Panc1 (cell line): ENCODE data around the gene DLGAP4. TPM values are rescaled to one million over a fixed set of nuclear protein-coding genes. Genes with fewer than 3 reads are reported as not detected.

Source experiments
- ATAC-seq: fragments of 200-7000 bp; cut with Tn5 transposase; 2 replicates; pipeline ENCODE4 v1.9.1; 2020; ENCODE audit warnings: mild to moderate bottlenecking, moderate library complexity
- BruUV-seq: library from RNA; stranded (reverse); fragments of 400-500 nt; replicated peaks from 2 replicates; lab custom pipeline; 2021; lab: Mats Ljungman, UMichigan
- CTCF ChIA-PET: fragments of 300-600 bp; sonication (Branson Sonifier 250); formaldehyde crosslinking; loops from one replicate; lab custom pipeline; 2022; ENCODE audit warnings: antibody characterized with exemption; lab: Charles Lee
- POLR2A ChIA-PET: fragments of 300-600 bp; sonication (Branson Sonifier 250); formaldehyde crosslinking; loops from one replicate; lab custom pipeline; 2022; ENCODE audit warnings: antibody characterized with exemption; lab: Charles Lee
- DNase-seq: peaks from one replicate; pipeline ENCODE4 v3.0.0-alpha.2; 2010; ENCODE audit warnings: low read depth, low spot score
- H3K27ac ChIP-seq: 2 replicates; pipeline ENCODE4 v1.5.1; 2011; ENCODE audit warnings: mild to moderate bottlenecking, low read length, inconsistent platforms
- H3K27me3 ChIP-seq: fragments of 200-500 bp; sonication (Bioruptor generic); 2 replicates; pipeline ENCODE4 v1.6.0; 2014; ENCODE audit warnings: low read length, inconsistent platforms; ENCODE audit not compliant: control insufficient read depth, insufficient read depth
- H3K36me3 ChIP-seq: fragments of 200-500 bp; sonication (Bioruptor generic); 2 replicates; pipeline ENCODE4 v1.5.1; 2014; ENCODE audit warnings: inconsistent platforms, mild to moderate bottlenecking, low read length, moderate library complexity; ENCODE audit not compliant: control insufficient read depth, insufficient read depth
- H3K4me1 ChIP-seq: 2 replicates; pipeline ENCODE4 v1.5.1; 2011; ENCODE audit warnings: inconsistent platforms, mild to moderate bottlenecking, low read length, moderate library complexity; ENCODE audit not compliant: control insufficient read depth, insufficient read depth
- H3K4me3 ChIP-seq, 2 experiments: 2 replicates each; pipeline ENCODE4 v1.5.1; 2011 to 2012; ENCODE audit warnings: low read depth in 2 of 2, low read length in 2 of 2, mild to moderate bottlenecking in 2 of 2, inconsistent platforms in 1 of 2, moderate library complexity in 1 of 2
- H3K9me3 ChIP-seq: fragments of 200-500 bp; sonication (Bioruptor generic); 2 replicates; pipeline ENCODE4 v1.5.1; 2014; ENCODE audit warnings: low read depth, mild to moderate bottlenecking, inconsistent platforms, low read length, moderate library complexity; ENCODE audit not compliant: control insufficient read depth, insufficient read depth
- CTCF ChIP-seq: fragments of 450-650 bp; IDR thresholded peaks from 2 replicates; pipeline ENCODE4 v1.5.1; 2017; ENCODE audit warnings: mild to moderate bottlenecking
- POLR2AphosphoS5 ChIP-seq: IDR thresholded peaks from 2 replicates; pipeline ENCODE4 v1.6.1; 2012; ENCODE audit warnings: mild to moderate bottlenecking, low read depth, low read length, moderate library complexity
- REST ChIP-seq, 2 experiments: IDR thresholded peaks; 2 replicates each; pipeline ENCODE4 v1.6.1; 2011 to 2012; ENCODE audit warnings: low read depth in 2 of 2, control low read depth in 1 of 2, low read length in 1 of 2, mild to moderate bottlenecking in 1 of 2, moderate library complexity in 1 of 2; ENCODE audit not compliant: insufficient read depth in 1 of 2
- SIN3A ChIP-seq: IDR thresholded peaks from 2 replicates; pipeline ENCODE4 v1.6.1; 2012; ENCODE audit warnings: low read depth, mild to moderate bottlenecking, low read length, moderate library complexity, borderline replicate concordance; ENCODE audit not compliant: insufficient read depth
- TCF7L2 ChIP-seq: IDR thresholded peaks from 2 replicates; pipeline ENCODE4 v1.6.1; 2011; ENCODE audit warnings: mild to moderate bottlenecking, low read depth, low read length, inconsistent platforms
- in situ Hi-C: cut with HindIII; loops from 2 replicates; pipeline ENCODE4 v1.10.0; 2016; ENCODE audit warnings: low sequenced_read_pairs, low pct_unique_long_range_greater_than_20kb
- intact Hi-C: fragments of 100-400 bp; cut with micrococcal nuclease; formaldehyde crosslinking; loops from one replicate; pipeline ENCODE4 v1.10.0; 2022; ENCODE audit not compliant: unreplicated experiment
- total RNA-seq: library from RNA; stranded (reverse); gene quantifications from one replicate; pipeline ENCODE4 v1.2.1, GENCODE V29; 2021; ENCODE audit not compliant: unreplicated experiment

Gene DLGAP4
- total RNA-seq, 1 experiment from 2014 or later: 52.5 TPM

- Histone ChIP-seq H3K27ac (no peak overlapping the region), H3K36me3 (no peaks in the 10 kb centered on the region), H3K4me3 (no peak overlapping the region), H3K9me3 (0 out of 2 replicates have a peak, but pooled peaks cover 5% of the 10 kb centered on the region), H3K4me1 (no peaks in the 10 kb centered on the region), H3K27me3 (peaks cover 3% of the 10 kb centered on the region; the same call in 1 of the 2 replicates)
- BruUV-seq: no TSS peak
- intact Hi-C loops: no loop called here
- ATAC-seq: no peak
- ChIA-PET CTCF (no interaction called here), POLR2A (no interaction called here)
- no peak for DNase-seq
- in situ Hi-C loops: no loop called here
- TF ChIP-seq SIN3A (no peak), POLR2AphosphoS5 (no peak), TCF7L2 (no peak), CTCF (no peak), REST (IDR thresholded peaks at IDR 0.05; ENCODE audit: insufficient read depth in 1 of 2, low read depth in 2 of 2, low read length in 1 of 2) (no peak)
Measured at GRCh38 chr20:36330091-36330490, 24.0 kb downstream of the DLGAP4 start.

GRCh38 chr20:36331209-36331608, 25.1 kb downstream of the DLGAP4 start:
- no TSS peak for BruUV-seq
- intact Hi-C loops: no loop called here
- in situ Hi-C loops: no loop called here
- Histone ChIP-seq H3K36me3 (no peaks in the 10 kb centered on the region), H3K9me3 (0 out of 2 replicates have a peak, but pooled peaks cover 4% of the 10 kb centered on the region), H3K27ac (no peak overlapping the region), H3K4me3 (no peak overlapping the region), H3K27me3 (peaks cover 3% of the 10 kb centered on the region; the same call in 1 of the 2 replicates), H3K4me1 (no peaks in the 10 kb centered on the region)
- CTCF ChIA-PET: interaction anchor here (0.5 kb wide), 1 partner anchor 78 kb away, joined by 9 read pairs; no protein-coding TSS in a partner anchor
- ATAC-seq (no peak), DNase-seq (no peak)
- POLR2A ChIA-PET: no interaction called here
- TF ChIP-seq SIN3A: no peak
- TF ChIP-seq TCF7L2: no peak
- no peak for TF ChIP-seq CTCF
- TF ChIP-seq REST (IDR thresholded peaks at IDR 0.05; ENCODE audit: insufficient read depth in 1 of 2, low read depth in 2 of 2, low read length in 1 of 2): no peak
- no peak for TF ChIP-seq POLR2AphosphoS5
